ENCODE results near the gene FRK.

GRCh38 chr6:116070101-116070500 is 9.4 kb upstream of the FRK start:
- TF ChIP-seq CTCF (IDR thresholded peaks at IDR 0.05) (no peak), POLR2A (IDR thresholded peaks at IDR 0.05) (no peak)

All from testis (tissue), 2 donors.